ENCODE measurements around the gene MYO6.

The MYO6 gene

DNA sequence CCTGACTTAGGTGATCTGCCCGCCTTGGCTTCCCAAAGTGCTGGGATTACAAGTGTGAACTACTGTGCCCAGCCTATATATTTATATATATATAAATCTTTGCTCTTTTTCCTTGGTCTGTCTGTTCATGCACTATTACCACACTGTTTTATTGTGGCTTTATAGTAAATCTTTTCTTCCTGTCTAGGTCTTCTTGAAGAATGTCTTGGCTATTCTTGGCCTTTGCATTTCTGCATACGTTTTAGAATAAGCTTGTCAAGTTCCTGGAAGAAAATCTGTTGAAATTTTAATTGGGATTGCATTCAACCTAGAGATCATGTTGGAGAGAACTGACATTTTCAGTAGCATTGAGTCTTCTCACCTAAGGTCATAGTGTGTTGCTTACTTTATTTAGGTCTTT is 37.1 kb downstream of the MYO6 start:
- H3K4me3 ChIP-seq (ENCODE audit: low read depth, low read length) = no peak overlapping the region
- no peak for DNase-seq (ENCODE audit: low read depth)
- TF ChIP-seq, protein P1, sequence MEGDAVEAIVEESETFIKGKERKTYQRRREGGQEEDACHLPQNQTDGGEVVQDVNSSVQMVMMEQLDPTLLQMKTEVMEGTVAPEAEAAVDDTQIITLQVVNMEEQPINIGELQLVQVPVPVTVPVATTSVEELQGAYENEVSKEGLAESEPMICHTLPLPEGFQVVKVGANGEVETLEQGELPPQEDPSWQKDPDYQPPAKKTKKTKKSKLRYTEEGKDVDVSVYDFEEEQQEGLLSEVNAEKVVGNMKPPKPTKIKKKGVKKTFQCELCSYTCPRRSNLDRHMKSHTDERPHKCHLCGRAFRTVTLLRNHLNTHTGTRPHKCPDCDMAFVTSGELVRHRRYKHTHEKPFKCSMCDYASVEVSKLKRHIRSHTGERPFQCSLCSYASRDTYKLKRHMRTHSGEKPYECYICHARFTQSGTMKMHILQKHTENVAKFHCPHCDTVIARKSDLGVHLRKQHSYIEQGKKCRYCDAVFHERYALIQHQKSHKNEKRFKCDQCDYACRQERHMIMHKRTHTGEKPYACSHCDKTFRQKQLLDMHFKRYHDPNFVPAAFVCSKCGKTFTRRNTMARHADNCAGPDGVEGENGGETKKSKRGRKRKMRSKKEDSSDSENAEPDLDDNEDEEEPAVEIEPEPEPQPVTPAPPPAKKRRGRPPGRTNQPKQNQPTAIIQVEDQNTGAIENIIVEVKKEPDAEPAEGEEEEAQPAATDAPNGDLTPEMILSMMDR (IDR thresholded peaks at IDR 0.05; ENCODE audit: low read depth, low read length, missing control alignments) = no peak
- in situ Hi-C loops (cut with HindIII; ENCODE audit: low sequenced_read_pairs) = loop anchor here (5.0 kb wide), 1 partner anchor 106 kb away; no protein-coding TSS in a partner anchor

DNA sequence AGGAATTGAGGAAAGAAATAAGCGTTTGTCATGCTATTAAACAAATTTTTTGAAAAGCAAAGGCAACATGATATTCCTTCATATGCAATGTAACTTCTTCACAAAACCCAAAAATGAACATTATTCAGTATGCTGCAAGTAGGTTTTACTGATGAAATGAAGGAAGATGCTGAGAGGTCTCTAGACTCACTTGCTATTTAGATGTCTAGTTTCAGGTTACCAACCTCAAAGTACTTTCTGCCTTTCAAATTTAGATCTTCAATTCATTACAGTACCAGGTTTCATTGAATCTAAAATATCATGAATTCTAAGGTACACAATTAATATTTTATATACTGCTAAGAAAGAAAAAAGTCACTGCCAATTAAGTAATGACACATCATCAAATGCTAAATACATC is 39.9 kb downstream of the MYO6 start:
- no peak for DNase-seq (ENCODE audit: low read depth)
- in situ Hi-C loops (cut with HindIII; ENCODE audit: low sequenced_read_pairs) = loop anchor here (5.0 kb wide), 1 partner anchor 103 kb away; no protein-coding TSS in a partner anchor
- TF ChIP-seq, protein P1 (IDR thresholded peaks at IDR 0.05; ENCODE audit: low read depth, low read length, missing control alignments) = no peak
- no peak overlapping the region for H3K4me3 ChIP-seq (ENCODE audit: low read depth, low read length)

DNA sequence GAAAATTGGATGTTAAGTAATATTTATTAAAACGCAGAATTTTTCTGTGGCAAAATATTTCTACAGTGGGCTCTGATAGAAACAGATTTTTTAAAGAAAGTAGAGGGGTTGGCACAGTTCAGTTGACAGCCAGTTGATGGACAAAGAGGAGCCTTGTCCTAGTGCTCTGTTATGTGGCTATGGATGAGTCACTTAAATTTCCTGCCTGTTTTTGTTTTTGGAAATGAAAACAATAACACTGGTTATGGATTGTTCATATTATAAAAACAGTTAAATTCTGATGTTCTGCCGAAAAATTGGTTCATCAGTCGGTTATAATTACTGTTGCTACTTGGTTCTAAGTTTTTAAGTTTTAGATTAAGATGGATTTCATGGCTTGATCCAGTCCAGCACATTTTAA is 42.8 kb downstream of the MYO6 start:
- DNase-seq (ENCODE audit: low read depth) = no peak
- H3K4me3 ChIP-seq (ENCODE audit: low read depth, low read length) = no peak overlapping the region
- in situ Hi-C loops (cut with HindIII; ENCODE audit: low sequenced_read_pairs) = no loop called here
- TF ChIP-seq, protein P1 (IDR thresholded peaks at IDR 0.05; ENCODE audit: low read depth, low read length, missing control alignments) = no peak

DNA sequence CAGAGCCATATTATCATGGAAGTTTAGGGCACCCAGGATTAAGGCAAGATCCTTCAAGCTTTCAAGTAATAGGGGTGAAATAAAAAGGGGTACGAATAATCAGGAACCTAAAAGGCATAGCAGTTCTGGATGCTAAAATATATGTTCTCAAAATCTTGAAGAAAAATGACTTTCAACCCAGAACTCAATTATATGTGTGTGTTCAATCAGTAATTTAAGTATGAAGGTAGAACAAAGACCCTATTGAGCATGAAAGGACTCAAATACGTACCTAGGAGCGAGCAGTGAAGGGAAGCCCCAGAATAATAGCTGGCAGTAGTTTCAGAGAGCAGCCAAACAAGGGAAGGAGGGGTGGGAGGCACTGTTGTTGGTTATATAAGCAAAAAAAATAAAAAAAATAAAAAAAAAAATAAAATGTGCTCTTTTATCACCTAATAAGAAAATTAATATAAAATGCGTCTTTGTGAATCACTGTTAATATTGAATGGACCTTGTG is 45.4 kb downstream of the MYO6 start:
- no peak for DNase-seq (ENCODE audit: low read depth)
- in situ Hi-C loops (cut with HindIII; ENCODE audit: low sequenced_read_pairs) = no loop called here
- TF ChIP-seq, protein P1 (IDR thresholded peaks at IDR 0.05; ENCODE audit: low read depth, low read length, missing control alignments) = no peak
- H3K4me3 ChIP-seq (ENCODE audit: low read depth, low read length) = no peak overlapping the region

DNA sequence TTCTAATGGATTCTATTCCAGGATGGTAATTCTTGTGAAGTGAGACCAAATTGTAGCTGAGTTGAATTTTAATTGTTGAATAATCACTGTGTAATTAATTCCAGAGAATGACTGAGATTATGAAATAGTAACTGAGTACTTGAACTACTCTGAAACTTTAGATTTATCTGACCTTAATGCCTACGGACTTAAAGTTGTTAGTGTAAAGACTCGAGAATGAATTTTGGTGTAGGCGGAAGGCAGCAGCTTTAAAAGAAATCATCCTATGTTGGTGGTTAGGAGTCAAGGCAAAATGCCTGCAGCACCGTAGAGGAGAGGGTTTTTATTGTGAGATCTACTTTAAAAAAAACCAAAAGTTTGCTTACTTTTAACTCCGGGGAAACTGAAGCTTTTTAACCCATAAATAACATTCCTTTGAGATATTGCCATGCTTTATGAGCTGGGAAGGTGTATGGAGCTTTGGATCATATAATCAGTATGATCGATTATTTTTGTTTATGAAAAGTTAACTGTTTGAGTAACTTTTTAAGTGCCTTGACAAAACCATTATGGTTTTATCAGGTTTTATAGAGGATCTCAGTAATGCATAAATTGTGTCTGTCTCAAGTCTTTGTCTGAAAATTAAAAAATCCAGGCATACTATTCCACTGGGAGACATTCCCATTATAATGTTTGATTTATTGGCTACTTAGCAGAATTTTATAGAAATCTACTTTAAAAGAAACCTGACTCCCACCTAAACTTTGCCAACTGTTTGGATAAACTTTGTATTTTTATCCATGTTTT is 46.1 kb downstream of the MYO6 start:
- in situ Hi-C loops (cut with HindIII; ENCODE audit: low sequenced_read_pairs) = no loop called here
- H3K4me3 ChIP-seq (ENCODE audit: low read depth, low read length) = no peak overlapping the region
- no peak for DNase-seq (ENCODE audit: low read depth)
- TF ChIP-seq, protein P1 (IDR thresholded peaks at IDR 0.05; ENCODE audit: low read depth, low read length, missing control alignments) = no peak

DNA sequence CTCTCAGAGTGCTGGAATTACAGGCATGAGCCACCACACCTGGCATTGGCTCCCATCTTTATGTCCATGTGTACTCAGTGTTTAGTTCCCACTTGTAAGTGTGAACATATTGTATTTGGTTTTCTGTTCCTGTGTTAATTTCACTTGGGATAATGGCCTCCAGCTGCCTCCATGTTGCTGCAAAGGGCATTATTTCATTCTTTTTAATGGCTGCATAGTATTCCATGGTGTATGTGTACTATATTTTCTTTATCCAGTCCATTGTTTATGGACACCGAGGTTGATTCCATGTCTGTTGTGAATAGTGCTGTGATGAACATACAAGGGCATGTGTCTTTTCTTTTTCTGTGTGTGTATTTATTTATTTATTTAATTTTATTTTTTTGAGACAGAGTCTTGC is 47.7 kb downstream of the MYO6 start:
- TF ChIP-seq, protein P1 (IDR thresholded peaks at IDR 0.05; ENCODE audit: low read depth, low read length, missing control alignments) = no peak
- H3K4me3 ChIP-seq (ENCODE audit: low read depth, low read length) = no peak overlapping the region
- DNase-seq (ENCODE audit: low read depth) = no peak
- in situ Hi-C loops (cut with HindIII; ENCODE audit: low sequenced_read_pairs) = no loop called here

Data from astrocyte of the cerebellum (primary cell).